ENCODE data around the gene CLTC. TPM values are rescaled to one million over a fixed set of nuclear protein-coding genes. Genes with fewer than 3 reads are reported as not detected.

CLTC gene
- polyA plus RNA-seq, 1 donor: 360 TPM

- DNase-seq: no peak
Observed at GRCh38 chr17:59723607-59724006, 103.9 kb downstream of the CLTC start.

- DNase-seq: no peak
Observed at GRCh38 chr17:59725691-59726090, 106.0 kb downstream of the CLTC start.

GRCh38 chr17:59727817-59728533 is 108.3 kb downstream of the CLTC start:
- no peak for DNase-seq

GRCh38 chr17:59730268-59730834 is 110.7 kb downstream of the CLTC start:
- DNase-seq: no peak

- no peak for DNase-seq
Observed at GRCh38 chr17:59733697-59734096, 114.0 kb downstream of the CLTC start.

GRCh38 chr17:59734226-59734625 is 114.5 kb downstream of the CLTC start:
- DNase-seq: no peak

- no peak for DNase-seq
Observed at GRCh38 chr17:59737324-59737723, 117.6 kb downstream of the CLTC start.

- DNase-seq: no peak
Observed at GRCh38 chr17:59743842-59744241, 124.1 kb downstream of the CLTC start.

- no peak for DNase-seq
Observed at GRCh38 chr17:59745040-59745439, 125.3 kb downstream of the CLTC start.

Other genes with a start within 250 kb of the CLTC start
- gene DHX40, start 54.3 kb upstream of the CLTC start, polyA plus RNA-seq (ENCODE audit: insufficient read length): 99.9 TPM
- gene PTRH2, start 87.5 kb downstream of the CLTC start, polyA plus RNA-seq (ENCODE audit: insufficient read length): 23.5 TPM
- 111 TPM for gene VMP1, start 87.8 kb downstream of the CLTC start, polyA plus RNA-seq (ENCODE audit: insufficient read length)